Panc1 (cell line): ENCODE measurements around the gene ZFAND2B.

Experiments
- CTCF ChIP-seq: fragments of 450-650 bp; IDR thresholded peaks from 2 replicates; pipeline ENCODE4 v1.5.1; 2017; ENCODE audit warnings: mild to moderate bottlenecking
- POLR2AphosphoS5 ChIP-seq: IDR thresholded peaks from 2 replicates; pipeline ENCODE4 v1.6.1; 2012; ENCODE audit warnings: mild to moderate bottlenecking, low read depth, low read length, moderate library complexity
- REST ChIP-seq, 2 experiments: IDR thresholded peaks; 2 replicates each; pipeline ENCODE4 v1.6.1; 2011 to 2012; ENCODE audit warnings: low read depth in 2 of 2, control low read depth in 1 of 2, low read length in 1 of 2, mild to moderate bottlenecking in 1 of 2, moderate library complexity in 1 of 2; ENCODE audit not compliant: insufficient read depth in 1 of 2
- TCF7L2 ChIP-seq: IDR thresholded peaks from 2 replicates; pipeline ENCODE4 v1.6.1; 2011; ENCODE audit warnings: mild to moderate bottlenecking, low read depth, low read length, inconsistent platforms

- TF ChIP-seq POLR2AphosphoS5, result no peak
- no peak for TF ChIP-seq CTCF
- TF ChIP-seq TCF7L2, result no peak
- TF ChIP-seq REST (IDR thresholded peaks at IDR 0.05; ENCODE audit: insufficient read depth in 1 of 2, low read depth in 2 of 2, low read length in 1 of 2), result no peak
Observed at GRCh38 chr2:219250049-219250781, 43.6 kb downstream of the ZFAND2B start.
